HG02973 (cell line): Measurements from ENCODE around the gene BMP7.

Experiments used
- ATAC-seq: cut with Tn5 transposase; IDR thresholded peaks from one replicate; pipeline ENCODE4 v1.9.1; 2021; ENCODE audit warnings: moderate library complexity; ENCODE audit not compliant: unreplicated experiment

BMP7 gene

DNA sequence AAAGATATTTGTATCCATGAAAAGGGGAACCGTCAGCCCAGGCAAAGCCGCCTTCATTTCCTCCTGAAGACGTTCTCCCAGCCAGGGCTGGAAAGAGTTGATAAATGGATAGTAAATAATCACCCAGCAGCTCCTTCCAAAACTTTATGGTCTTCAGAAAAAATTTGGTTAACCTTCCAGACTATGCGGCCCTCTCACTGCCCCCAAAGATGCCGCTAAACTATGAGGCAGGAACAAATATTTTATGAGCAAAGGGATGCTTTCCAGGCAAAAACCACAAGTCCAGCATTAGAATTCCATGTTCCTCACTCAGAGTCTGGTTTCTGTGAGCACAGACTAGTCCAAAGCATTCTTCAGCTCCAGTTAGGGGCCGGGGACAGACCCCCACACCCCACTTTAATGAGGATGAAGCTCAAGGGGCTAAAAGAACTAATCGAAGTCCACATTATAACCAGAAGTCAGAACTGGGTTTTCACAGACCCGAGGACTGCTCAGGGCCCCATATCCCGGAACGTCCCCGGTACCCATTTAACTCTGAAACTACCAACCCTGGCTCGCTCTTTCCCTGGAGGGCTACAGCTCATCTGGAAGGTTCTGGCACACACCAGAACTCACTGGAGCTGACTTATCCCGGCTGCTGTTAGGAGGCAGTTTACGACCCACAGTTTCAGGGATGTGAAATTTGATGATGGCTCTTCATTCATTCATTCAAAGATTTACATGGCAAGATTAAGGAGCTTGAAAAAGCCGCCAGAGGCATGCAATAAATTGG is 29.4 kb downstream of the BMP7 start:
- ATAC-seq, result no peak

DNA sequence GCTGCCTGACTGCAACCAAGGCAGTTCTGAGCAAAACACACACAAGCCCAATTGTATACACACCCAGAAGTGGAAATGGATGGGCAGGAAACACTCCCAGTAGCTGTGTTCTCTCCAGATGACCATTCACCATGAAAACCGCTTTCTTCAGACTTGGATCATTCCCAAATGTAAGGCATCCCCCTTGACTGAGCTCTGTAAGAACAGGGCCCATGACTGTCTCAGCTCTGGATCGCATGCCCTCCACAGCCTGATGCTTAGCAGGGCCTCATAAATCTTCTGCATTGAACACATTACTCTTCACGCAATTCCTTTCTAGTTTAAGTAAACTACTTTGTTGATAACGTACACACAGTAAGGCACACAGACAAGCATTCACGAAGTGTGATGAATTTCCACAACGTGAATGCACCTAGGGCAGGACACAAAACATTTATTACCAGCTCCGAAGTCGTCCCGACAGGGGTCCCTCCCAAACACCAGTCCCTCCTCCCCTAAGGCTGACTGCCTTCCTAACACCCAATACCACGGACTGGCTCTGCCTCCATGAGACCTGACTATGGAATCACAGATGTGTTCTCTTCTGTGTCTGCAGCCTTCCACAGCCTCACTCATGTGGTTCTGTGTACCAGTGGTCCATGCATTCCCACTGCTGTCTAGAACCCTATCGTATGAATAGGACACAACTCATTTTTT is 31.7 kb downstream of the BMP7 start:
- ATAC-seq, result no peak

DNA sequence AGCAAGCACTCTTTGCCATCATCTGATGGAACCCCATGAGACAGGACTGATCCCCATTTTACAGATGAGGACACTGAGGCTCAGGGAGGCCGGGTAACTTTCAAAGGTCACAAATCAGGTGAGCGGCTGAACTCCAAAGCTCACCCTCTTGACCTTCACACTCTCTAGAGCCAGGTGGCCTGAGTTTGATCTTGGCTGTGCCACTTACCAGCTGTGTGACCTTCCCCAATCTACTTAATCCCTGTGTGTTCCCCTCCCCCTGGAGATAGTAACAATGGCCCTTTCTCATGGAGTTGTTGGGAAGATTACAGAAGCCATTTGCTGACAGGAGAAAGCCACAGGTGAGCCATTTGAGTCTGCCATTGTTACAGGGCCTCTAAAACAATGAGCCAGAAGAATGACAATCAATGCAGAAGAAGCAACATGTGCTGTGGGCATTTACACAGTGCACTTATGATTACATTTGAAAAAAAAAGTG is 34.5 kb downstream of the BMP7 start:
- ATAC-seq, result no peak

DNA sequence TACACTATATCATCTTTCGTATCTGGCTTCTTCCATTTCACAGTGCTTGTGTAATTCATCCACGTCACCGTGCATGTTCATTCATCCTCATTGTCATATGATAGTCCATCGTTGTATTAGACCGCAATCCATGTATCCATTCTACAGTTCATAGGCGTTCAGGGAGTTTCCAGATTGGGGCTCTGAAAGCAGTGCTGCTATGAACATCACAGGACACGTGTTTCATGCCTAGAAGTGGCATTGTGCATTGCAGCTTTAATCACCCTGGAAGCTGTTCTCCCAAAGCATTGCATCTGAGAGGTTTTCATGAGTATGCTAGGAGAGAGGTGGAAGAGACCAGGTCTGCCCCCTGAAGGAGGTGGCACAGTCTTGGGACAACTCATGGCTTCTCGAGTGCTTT is 35.3 kb downstream of the BMP7 start:
- ATAC-seq, result no peak

DNA sequence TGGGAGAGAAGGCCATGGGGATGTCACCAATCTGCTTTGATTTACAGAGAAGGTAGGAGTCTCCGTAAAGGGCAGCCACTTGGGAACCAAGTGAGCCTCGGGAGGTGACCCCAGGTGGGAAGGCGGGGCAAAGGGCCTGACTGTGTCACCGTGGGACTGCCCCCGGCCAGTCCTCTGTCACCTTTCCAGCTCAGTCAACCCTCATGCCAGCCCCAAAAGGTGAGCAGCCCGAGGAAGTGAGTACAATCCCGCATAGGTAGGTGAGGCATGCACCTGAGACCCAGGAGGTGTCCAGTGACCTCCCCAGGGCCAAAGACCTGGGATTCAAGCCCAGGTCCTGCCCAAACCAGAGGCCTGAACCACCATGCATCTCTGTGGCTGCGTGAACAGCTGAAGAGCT is 36.2 kb downstream of the BMP7 start:
- no peak for ATAC-seq

DNA sequence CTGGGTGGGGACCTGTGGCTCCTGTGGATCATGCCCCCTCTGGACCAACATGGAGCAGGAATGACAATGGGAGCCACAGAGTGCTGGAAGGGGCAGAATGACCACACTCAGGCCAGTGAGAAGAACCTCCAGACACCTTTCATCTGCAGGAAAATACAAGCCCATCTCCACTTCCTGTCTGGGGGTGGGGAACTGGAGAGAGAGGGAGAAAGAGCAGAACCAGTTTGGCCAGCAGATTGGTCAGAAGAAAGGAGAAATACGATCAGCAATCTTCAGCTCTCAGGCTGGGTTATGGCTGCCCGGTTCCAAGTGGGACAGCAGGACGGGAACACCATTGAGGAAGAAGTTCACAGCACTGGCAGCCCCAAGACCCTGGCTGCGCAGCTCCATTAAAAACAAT is 37.0 kb downstream of the BMP7 start:
- ATAC-seq, result no peak

DNA sequence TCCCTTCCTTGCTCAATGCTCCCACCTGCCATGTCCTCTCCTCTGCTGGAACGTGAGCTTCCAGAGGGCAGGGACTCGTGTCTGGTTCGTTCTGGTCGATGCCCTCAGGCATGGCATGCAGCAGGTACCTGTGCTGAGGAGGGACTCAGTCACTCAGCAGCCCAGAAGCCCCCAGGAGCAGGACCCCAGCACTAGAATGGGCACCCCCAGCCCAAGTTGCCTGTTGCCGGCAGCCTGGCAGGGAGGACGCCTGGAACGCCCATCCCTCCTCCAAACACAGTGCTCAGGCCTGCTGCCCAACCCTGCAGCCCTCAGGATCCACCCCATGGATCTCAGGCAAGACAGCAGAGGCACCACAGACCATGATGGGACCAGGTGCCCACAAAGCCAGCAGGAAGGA is 40.6 kb downstream of the BMP7 start:
- ATAC-seq, result no peak

DNA sequence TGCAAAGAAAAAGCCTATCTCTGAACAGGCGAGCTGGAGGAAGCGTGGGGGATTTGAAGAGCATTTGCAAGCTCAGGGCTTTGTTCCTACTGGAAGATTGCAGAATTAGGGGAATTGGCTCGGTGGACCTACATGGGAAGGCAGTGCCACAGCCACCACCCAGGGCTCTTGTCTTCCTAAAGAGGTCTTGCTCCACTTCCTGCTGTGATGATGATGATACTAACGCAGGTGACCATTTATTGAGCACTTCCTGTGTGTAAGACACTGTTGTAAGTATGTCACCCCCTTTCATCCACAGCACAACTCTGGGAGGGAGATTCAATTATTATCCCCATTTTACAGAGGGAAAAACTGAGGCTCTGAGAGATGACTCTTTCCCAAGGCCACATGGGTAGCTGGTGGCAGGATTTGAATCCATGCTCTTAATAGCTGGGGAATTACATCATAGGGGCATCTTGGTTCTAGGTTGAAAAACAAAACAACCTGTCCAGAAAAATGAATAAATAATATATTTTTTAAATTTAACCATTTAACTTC is 41.2 kb downstream of the BMP7 start:
- ATAC-seq, result no peak

DNA sequence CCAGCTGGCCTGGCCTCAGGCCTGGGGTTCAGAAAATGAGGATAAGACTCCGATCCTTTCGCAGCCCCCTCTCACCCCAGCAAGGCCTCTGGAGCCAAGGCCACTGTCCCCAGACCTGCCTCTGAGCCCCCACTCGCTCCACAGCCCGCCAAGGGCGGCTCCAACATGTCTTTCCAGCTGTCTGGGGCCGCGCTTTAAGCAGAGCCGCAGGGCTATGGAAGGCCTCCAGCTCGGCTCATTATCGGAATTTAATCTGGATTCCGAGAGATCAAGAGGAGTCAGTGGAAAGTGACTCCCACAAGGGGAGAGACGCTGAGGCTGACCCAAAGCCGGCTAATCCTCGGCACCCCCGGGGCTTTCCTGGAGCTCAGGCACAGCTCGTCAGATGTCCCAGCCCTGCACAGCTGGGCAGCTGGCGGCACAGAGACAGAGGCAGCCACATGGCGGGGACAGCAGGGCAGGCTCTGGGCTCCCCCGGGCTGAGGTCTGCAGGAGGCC is 41.8 kb downstream of the BMP7 start:
- no peak for ATAC-seq

DNA sequence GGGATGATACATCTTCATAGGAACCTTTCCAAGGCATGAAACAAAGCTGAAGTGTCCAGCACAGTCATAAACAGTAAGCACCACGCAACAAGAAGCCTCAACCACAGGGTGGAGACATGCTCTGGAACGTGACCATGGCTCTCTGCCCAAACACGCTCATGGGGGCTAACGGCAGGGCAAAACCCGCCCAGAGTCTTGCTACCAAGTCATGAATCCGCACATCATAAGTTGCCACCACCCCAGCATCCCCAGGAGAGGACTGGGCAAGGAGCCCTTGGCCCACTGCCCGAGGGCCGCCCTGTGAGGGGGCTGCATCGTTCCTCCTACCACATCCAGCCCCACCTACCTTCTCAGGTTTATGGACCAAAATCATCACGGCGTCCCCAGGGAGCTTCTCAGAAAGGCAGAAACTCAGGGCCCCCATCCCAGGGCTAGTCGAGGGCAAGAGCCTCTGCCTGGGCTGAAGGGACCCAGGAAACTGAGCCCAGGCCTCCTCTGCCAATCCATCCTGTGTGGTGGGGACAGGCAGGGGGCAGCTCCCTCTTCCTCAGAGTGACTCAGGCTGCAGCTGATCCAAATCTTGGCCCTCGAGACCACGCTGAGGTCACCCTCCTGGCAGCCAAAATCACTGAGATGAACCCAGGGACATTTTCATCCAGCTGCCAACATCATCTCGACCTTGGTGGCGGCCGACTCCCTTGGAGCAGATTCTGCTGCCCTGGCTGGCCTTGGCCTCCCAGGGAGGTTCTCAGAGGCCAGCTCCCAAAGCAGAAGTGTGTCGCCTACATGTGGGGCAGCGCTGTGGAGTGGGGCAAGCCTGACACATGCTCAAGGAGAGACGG is 42.6 kb downstream of the BMP7 start:
- no peak for ATAC-seq

DNA sequence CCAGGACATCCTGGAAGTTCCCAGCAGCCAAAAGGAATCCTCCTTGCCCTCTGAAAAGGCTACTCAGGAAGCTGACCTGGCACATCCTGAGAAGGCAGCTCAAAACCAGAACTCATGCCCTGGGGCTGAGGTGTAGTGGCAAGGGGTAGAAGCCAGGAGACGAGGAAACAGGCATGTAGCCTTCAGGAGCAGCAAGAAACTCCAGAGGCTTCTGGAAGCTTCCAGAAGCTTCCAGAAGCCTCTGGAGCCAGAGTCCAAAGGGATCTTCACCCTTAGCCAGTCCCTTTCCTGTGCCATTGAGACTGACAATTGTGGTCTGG is 43.9 kb downstream of the BMP7 start:
- no peak for ATAC-seq

DNA sequence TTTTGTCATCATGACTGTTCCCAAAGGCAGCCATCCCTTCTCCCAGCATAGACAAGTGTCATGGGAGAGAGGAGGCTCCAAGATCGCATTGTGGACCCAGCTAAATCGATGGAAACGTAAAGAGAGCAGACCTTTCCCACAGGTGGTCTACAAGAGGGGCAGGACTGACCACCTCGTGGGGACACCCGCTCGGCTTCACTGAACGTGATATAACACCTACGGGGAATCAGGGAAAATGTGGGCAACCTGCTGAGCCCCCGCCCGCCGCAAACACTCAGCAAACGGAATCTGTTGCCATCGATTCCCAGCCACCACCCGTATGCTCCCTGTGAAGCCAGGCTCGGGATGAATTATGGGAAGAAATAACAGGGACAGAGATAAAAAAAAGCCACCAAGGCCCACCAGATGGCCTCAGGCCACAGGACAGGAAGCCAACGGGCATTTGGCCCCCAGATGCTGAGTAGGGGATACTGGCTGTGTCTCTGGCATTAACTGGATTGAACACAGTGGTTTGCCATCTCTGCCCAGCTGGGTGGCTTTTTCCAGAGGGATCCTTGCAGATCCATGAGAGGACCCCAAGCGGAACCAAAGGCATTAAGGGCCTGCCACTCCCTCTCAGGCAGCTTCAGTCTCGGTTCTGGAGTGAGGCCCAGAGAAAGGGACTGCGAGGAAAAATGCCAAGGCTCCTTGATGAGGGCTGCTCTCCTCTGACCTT is 44.4 kb downstream of the BMP7 start:
- ATAC-seq, result no peak

DNA sequence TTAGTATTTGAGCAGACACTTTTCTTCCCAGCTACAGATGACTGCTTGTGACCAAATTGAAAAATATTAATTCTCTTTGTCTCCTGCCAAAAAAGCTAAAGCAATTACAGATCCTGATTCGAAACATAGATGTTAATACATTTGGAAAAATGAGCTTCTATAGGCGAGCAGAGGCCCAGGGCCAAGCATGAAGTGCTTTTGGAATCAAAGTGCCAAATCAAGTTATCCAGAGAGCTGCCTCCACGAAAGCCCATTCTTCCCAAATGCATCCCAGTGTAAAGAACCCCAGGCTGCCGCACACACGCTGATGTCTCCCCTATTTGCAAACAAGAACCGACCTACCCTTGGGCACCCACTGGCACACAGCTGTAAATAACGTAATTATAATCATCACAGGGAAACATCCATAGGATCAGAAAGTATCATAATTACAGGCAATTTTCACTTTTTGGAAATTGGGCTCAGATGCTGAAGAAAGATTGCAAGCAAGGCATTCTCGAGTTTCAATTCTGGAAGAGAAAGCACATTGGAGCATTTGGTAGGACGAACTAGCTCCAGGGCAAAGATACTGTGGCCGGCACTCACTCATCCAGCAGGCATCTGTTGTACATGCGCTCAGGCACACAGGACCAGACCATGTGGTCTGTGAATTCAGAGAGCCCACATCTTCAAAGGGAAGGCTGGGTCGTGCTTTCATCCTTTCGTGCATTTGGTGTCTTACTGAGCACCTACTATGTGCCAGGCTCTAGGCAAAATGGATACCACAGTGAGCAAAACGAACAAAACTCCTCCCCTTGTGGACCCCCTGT is 45.9 kb downstream of the BMP7 start:
- no peak for ATAC-seq

DNA sequence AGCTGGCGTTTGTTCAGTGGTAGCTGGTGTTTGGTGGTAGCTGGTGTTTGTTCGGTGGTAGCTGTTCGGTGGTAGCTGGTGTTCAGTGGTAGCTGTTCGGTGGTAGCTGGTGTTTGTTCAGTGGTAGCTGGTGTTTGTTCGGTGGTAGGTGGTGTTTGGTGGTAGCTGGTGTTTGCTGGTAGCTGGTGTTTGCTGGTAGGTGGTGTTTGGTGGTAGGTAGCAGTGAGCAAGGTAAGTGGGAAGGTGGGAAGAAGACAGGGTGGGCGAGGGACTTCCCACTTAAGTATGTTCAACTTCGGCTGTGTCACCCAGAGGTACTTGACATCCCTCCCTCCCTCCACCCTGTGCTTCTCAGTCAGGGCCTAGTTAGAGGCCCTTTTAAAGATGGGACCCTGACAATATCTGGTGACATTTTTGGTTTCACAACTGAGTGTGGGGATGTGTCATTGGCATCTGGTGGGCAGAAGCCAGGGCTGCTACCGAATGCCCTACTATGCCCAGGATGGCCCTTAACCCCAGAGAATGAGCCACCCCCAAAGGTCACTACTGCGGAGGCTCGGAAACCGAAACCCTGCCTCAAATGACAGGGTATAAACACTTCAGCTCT is 47.3 kb downstream of the BMP7 start:
- no peak for ATAC-seq

DNA sequence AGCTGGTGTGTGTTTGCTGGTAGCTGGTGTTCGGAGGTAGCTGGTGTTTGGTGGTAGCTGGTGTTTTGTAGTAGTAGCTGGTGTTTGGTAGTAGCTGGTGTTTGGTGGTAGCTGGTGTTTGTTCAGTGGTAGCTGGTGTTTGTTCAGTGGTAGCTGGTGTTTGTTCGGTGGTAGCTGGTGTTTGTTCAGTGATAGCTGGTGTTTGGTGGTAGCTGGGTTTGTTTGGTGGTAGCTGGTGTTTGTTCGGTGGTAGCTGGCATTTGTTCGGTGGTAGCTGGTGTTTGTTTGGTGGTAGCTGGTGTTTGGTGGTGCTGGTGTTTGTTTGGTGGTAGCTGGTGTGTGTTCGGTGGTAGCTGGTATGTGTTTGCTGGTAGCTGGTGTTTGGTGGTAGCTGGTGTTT is 48.0 kb downstream of the BMP7 start:
- ATAC-seq, result no peak

DNA sequence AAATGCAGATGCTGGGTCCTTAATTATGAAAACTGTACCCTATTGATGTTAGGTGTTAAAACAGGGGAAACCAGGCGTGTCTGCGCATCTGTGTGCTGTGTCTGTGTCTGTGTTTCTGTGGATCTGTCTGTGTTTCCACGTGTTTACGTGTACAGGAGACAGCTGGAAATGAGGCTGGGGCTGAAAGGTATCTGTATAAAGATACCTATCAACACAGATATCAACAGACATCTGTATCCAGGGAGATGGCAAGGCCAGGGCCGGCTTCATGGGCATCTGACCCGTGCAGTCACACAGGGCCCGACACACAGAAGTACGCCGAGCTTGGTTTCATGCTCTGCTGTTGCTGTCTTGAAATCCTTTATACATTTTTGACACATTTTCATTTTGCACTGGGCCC is 48.6 kb downstream of the BMP7 start:
- no peak for ATAC-seq

DNA sequence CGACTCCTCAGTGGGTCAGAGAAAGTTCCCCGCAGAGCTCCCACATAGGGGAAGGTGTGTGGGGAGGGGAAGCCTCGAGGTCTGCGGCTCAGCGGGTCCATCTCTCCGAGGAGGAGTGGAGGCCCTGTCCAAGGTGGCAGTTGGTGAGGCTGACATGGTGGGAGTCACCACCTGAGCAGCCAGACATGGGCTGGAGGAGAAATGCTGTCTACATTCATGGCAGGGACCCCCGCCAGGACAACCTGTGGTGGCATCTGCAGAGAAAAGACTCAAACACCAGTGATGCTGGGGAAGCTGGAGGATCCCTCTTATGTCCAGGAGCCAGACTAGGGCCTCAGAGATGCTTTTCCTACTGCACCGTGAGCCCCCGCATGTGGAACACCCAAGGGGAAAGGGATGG is 49.8 kb downstream of the BMP7 start:
- no peak for ATAC-seq

DNA sequence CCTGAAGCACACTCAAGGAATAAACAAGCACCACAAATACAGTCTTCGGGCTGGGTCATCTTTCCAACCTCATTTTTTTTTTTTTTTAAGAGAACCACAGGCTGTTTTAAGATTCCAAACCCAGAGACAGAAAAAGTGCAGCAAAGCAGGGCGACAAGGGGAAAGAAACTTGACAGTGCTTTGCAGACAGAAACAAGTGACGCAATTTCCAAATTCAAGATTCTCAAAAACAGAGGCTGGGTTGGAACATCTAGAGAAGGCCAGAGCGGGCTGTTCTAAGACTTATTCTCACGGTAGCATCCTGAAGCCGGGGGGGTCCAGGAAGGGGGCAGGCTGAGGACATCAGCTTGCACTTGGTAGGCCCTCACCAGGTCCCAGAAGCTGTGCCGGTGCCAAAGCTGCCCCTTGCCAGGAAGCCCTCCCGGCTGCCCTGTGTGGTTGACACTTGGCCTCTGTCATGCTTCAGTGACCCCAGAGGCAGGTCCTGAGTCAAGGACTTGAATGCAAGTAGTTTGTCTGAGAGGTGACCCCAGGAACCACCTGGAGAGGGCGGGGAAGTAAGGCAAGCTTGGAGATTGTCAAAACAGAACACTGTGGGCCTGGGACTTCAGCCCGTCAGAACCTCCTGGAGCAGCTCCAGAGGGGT is 50.5 kb downstream of the BMP7 start:
- ATAC-seq, result no peak

DNA sequence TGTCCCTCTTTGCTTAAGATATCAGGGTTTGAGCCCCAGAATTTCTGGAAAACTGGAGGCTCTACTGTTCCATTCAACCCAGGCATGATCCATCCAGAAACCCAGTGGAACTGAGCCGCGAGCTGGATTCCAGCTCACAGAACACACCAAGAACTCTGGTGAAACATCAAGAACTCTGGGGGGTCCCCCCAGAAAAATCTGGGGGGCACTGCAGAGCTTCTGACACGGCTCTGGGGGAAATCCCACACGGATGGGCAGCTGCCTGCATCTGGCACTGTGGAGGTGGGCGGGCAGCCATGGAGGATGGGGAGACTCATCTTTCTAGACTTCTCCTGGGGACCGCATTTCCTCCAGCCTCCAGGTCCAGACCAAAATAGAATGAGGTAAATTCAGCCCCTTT is 51.0 kb downstream of the BMP7 start:
- no peak for ATAC-seq
